ENCODE data around the gene SLC51B.

DNA sequence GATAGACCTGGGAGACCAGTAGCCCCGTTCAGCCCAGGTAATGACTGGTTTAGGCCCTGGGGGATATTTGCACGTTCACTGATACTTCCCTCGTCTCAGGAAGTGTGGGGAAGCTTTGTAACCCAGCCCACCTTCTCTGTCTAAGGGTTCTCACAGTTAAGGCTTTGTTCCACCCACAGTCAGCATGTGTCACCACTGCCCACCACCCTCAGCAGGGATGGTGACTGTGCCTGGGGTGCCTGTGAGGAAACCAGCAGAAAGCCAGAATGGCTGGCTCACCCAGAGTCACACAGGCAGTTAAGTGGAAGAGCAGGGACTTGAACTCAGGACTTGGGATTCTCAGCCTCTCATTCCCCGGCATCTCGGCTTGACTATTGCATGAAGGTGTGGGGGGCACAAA, 36.6 kb downstream of the SLC51B start:
- TF ChIP-seq, protein P1, sequence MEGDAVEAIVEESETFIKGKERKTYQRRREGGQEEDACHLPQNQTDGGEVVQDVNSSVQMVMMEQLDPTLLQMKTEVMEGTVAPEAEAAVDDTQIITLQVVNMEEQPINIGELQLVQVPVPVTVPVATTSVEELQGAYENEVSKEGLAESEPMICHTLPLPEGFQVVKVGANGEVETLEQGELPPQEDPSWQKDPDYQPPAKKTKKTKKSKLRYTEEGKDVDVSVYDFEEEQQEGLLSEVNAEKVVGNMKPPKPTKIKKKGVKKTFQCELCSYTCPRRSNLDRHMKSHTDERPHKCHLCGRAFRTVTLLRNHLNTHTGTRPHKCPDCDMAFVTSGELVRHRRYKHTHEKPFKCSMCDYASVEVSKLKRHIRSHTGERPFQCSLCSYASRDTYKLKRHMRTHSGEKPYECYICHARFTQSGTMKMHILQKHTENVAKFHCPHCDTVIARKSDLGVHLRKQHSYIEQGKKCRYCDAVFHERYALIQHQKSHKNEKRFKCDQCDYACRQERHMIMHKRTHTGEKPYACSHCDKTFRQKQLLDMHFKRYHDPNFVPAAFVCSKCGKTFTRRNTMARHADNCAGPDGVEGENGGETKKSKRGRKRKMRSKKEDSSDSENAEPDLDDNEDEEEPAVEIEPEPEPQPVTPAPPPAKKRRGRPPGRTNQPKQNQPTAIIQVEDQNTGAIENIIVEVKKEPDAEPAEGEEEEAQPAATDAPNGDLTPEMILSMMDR (conservative IDR thresholded peaks at IDR 0.05; ENCODE audit: low read depth, low read length) = no peak
- no peak for TF ChIP-seq EZH2 (IDR thresholded peaks at IDR 0.05; ENCODE audit: borderline replicate concordance, low read depth, low read length, poor library complexity, severe bottlenecking)

Data from A673 (cell line).